HCT116 (cell line): ENCODE data around the gene ARMH3. TPM values are rescaled to one million over a fixed set of nuclear protein-coding genes. Genes with fewer than 3 reads are reported as not detected.

ENCODE experiments used
- ATAC-seq: fragments of 200-7000 bp; cut with Tn5 transposase; 2 replicates; pipeline ENCODE4 v1.9.1; 2020; ENCODE audit warnings: mild to moderate bottlenecking, moderate library complexity
- BruUV-seq: library from RNA; stranded (reverse); fragments of 400-500 nt; replicated peaks from 2 replicates; lab custom pipeline; 2021; lab: Mats Ljungman, UMichigan
- CTCF ChIA-PET: fragments of 300-600 bp; sonication (Branson Sonifier 250); formaldehyde crosslinking; loops from one replicate; lab custom pipeline; 2021; ENCODE audit warnings: antibody characterized with exemption; lab: Charles Lee
- POLR2A ChIA-PET: fragments of 300-600, 350-600 bp; sonication (Branson Sonifier 250); formaldehyde crosslinking; loops from one replicate; lab custom pipeline; 2021; ENCODE audit warnings: antibody characterized with exemption; lab: Charles Lee
- RAD21 ChIA-PET, 2 experiments: fragments of 300-600 bp; sonication (Branson Sonifier 250); formaldehyde crosslinking; loops; one replicate each; lab custom pipeline; 2023; ENCODE audit warnings: low total read pairs in 2 of 2; ENCODE audit not compliant: uncharacterized antibody in 2 of 2, unreplicated experiment in 2 of 2, low non-redundant PET in 1 of 2; lab: Charles Lee
- DNase-seq: peaks from one replicate; pipeline ENCODE4 v3.0.0-alpha.2; 2010; ENCODE audit warnings: low read depth, low spot score
- H2AFZ ChIP-seq: fragments of 200-600 bp; shearing (Covaris generic), sonication (generic); 2 replicates; pipeline ENCODE4 v1.6.1; 2017; ENCODE audit warnings: low read depth, mixed run types, mixed read lengths, antibody characterized with exemption, low read length; ENCODE audit not compliant: poor library complexity, severe bottlenecking
- H3K27ac ChIP-seq: 2 replicates; pipeline ENCODE4 v1.5.1; 2012; ENCODE audit warnings: low read depth, low read length
- H3K27me3 ChIP-seq: fragments of 200-600 bp; sonication (generic); 2 replicates; pipeline ENCODE4 v1.6.1; 2016; ENCODE audit warnings: mixed run types, low read length, mixed read lengths; ENCODE audit not compliant: insufficient read depth
- H3K36me3 ChIP-seq, 2 experiments: fragments of 200-500 bp in 1 of 2; fragments of 200-600 bp in 1 of 2; sonication (Bioruptor generic) in 1 of 2; sonication (generic) in 1 of 2; 2 replicates each; pipeline versions ENCODE4 v1.5.1 to v1.6.1; 2014 to 2016; ENCODE audit warnings: low read length in 2 of 2, inconsistent platforms in 1 of 2, mixed read lengths in 1 of 2, mixed run types in 1 of 2; ENCODE audit not compliant: insufficient read depth in 2 of 2, control insufficient read depth in 1 of 2
- H3K4me1 ChIP-seq, 2 experiments: fragments of 200-600 bp in 1 of 2; sonication (generic) in 1 of 2; 2 replicates each; pipeline versions ENCODE4 v1.5.1 to v1.6.1; 2012 to 2017; ENCODE audit warnings: low read length in 2 of 2, inconsistent platforms in 1 of 2, mild to moderate bottlenecking in 1 of 2, mixed read lengths in 1 of 2, mixed run types in 1 of 2, moderate library complexity in 1 of 2; ENCODE audit not compliant: insufficient read depth in 2 of 2, control insufficient read depth in 1 of 2
- H3K4me2 ChIP-seq: fragments of 200-600 bp; sonication (generic); 2 replicates; pipeline ENCODE4 v1.6.1; 2017; ENCODE audit warnings: mixed run types, low read length, mixed read lengths
- H3K4me3 ChIP-seq, 2 experiments: fragments of 200-600 bp in 1 of 2; sonication (generic) in 1 of 2; replicated peaks in 1 of 2; 2 replicates each; pipeline ENCODE4 v1.5.1; 2011 to 2016; ENCODE audit warnings: low read length in 2 of 2, control low read depth in 1 of 2, low read depth in 1 of 2, mild to moderate bottlenecking in 1 of 2, mixed read lengths in 1 of 2, mixed run types in 1 of 2
- H3K79me2 ChIP-seq: fragments of 200-600 bp; sonication (generic); 2 replicates; pipeline ENCODE4 v1.6.1; 2017; ENCODE audit warnings: mild to moderate bottlenecking, mixed run types, low read length, moderate library complexity, mixed read lengths; ENCODE audit not compliant: insufficient read depth
- H3K9ac ChIP-seq: fragments of 200-600 bp; sonication (generic); 2 replicates; pipeline ENCODE4 v1.6.1; 2016; ENCODE audit warnings: low read length, mixed read lengths
- H3K9me2 ChIP-seq: fragments of 200-600 bp; sonication (generic), shearing (Covaris generic); 2 replicates; pipeline ENCODE4 v1.6.1; 2017; ENCODE audit warnings: mixed run types, mild to moderate bottlenecking, moderate library complexity; ENCODE audit not compliant: insufficient read depth
- H3K9me3 ChIP-seq, 2 experiments: fragments of 200-500 bp in 1 of 2; fragments of 200-600 bp in 1 of 2; sonication (Bioruptor generic) in 1 of 2; sonication (generic) in 1 of 2; 2 replicates each; pipeline ENCODE4 v1.6.1; 2014 to 2017; ENCODE audit warnings: low read length in 2 of 2, mixed read lengths in 2 of 2, inconsistent platforms in 1 of 2, low read depth in 1 of 2, mild to moderate bottlenecking in 1 of 2, mixed run types in 1 of 2, moderate library complexity in 1 of 2; ENCODE audit not compliant: control insufficient read depth in 1 of 2, insufficient read depth in 1 of 2
- H4K20me1 ChIP-seq: fragments of 200-600 bp; sonication (generic), shearing (Covaris generic); 2 replicates; pipeline ENCODE4 v1.6.1; 2017; ENCODE audit warnings: mixed run types, mild to moderate bottlenecking, moderate library complexity; ENCODE audit not compliant: insufficient read depth
- CBX3 ChIP-seq: IDR thresholded peaks from 2 replicates; pipeline ENCODE4 v1.6.1; 2012; ENCODE audit warnings: low read depth
- EGR1 ChIP-seq: IDR thresholded peaks from 2 replicates; pipeline ENCODE4 v1.6.1; 2012; ENCODE audit warnings: low read depth
- ELF1 ChIP-seq: IDR thresholded peaks from 2 replicates; pipeline ENCODE4 v1.6.1; 2012; ENCODE audit warnings: low read depth, borderline replicate concordance
- EZH2 ChIP-seq: fragments of 200-600 bp; sonication (generic); IDR thresholded peaks from 2 replicates; pipeline ENCODE4 v1.6.1; 2017; ENCODE audit warnings: antibody characterized with exemption, mixed run types
- EZH2phosphoT487 ChIP-seq: fragments of 200-600 bp; IDR thresholded peaks from 2 replicates; pipeline ENCODE4 v1.6.1; 2018; ENCODE audit warnings: antibody characterized with exemption, borderline replicate concordance
- FOSL1 ChIP-seq: IDR thresholded peaks from 2 replicates; pipeline ENCODE4 v1.6.1; 2012; ENCODE audit warnings: low read depth
- JUND ChIP-seq: IDR thresholded peaks from 2 replicates; pipeline ENCODE4 v1.6.1; 2012
- POLR2A ChIP-seq: IDR thresholded peaks from 2 replicates; pipeline ENCODE4 v1.7.0; 2011; ENCODE audit warnings: borderline replicate concordance; ENCODE audit not compliant: insufficient read depth, insufficient read length; ENCODE audit errors: extremely low read depth
- RAD21 ChIP-seq: IDR thresholded peaks from 2 replicates; pipeline ENCODE4 v1.6.1; 2012; ENCODE audit warnings: low read depth, mild to moderate bottlenecking
- SP1 ChIP-seq: IDR thresholded peaks from 2 replicates; pipeline ENCODE4 v1.6.1; 2012; ENCODE audit warnings: low read depth
- SRF ChIP-seq: IDR thresholded peaks from 2 replicates; pipeline ENCODE4 v1.6.1; 2012; ENCODE audit warnings: low read depth
- TCF7L2 ChIP-seq: IDR thresholded peaks from 2 replicates; pipeline ENCODE4 v1.7.0; 2011; ENCODE audit warnings: borderline replicate concordance, inconsistent platforms; ENCODE audit not compliant: insufficient read depth, insufficient read length; ENCODE audit errors: extremely low read depth
- ZFX ChIP-seq: fragments of 450-650 bp; IDR thresholded peaks from 2 replicates; pipeline ENCODE4 v1.6.1; 2017
- intact Hi-C: fragments of 100-400 bp; cut with micrococcal nuclease; formaldehyde crosslinking; loops from 2 replicates; pipeline ENCODE4 v1.10.0; 2022
- total RNA-seq: library from RNA; stranded (reverse); gene quantifications from one replicate; pipeline ENCODE4 v1.2.1, GENCODE V29; 2021; ENCODE audit not compliant: unreplicated experiment
- TF ChIP-seq, protein P1 (sequence below): IDR thresholded peaks from 2 replicates; pipeline ENCODE4 v1.6.1; 2012; ENCODE audit warnings: low read depth
- TF ChIP-seq, protein P2 (sequence below), 3 experiments: fragments of 200-600 bp in 1 of 3; sonication (generic) in 1 of 3; IDR thresholded peaks in 2 of 3; conservative IDR thresholded peaks in 1 of 3; 2 replicates each; pipeline ENCODE4 v1.5.1; 2012 to 2017; ENCODE audit warnings: low read depth in 2 of 3, low read length in 2 of 3, antibody characterized with exemption in 1 of 3, borderline replicate concordance in 1 of 3, control low read depth in 1 of 3, mild to moderate bottlenecking in 1 of 3, mixed read lengths in 1 of 3, mixed run types in 1 of 3, moderate library complexity in 1 of 3; ENCODE audit not compliant: insufficient read depth in 1 of 3
- TF ChIP-seq, protein P3 (sequence below): IDR thresholded peaks from 2 replicates; pipeline ENCODE4 v1.6.1; 2011; ENCODE audit warnings: mild to moderate bottlenecking, low read length, moderate library complexity; ENCODE audit not compliant: insufficient replicate concordance; ENCODE audit errors: extremely low read depth
- TF ChIP-seq, protein P4 (sequence below): IDR thresholded peaks from 2 replicates; pipeline ENCODE4 v1.6.1; 2012

The ARMH3 gene
- total RNA-seq, 1 experiment from 2014 or later = 30.4 TPM

DNA sequence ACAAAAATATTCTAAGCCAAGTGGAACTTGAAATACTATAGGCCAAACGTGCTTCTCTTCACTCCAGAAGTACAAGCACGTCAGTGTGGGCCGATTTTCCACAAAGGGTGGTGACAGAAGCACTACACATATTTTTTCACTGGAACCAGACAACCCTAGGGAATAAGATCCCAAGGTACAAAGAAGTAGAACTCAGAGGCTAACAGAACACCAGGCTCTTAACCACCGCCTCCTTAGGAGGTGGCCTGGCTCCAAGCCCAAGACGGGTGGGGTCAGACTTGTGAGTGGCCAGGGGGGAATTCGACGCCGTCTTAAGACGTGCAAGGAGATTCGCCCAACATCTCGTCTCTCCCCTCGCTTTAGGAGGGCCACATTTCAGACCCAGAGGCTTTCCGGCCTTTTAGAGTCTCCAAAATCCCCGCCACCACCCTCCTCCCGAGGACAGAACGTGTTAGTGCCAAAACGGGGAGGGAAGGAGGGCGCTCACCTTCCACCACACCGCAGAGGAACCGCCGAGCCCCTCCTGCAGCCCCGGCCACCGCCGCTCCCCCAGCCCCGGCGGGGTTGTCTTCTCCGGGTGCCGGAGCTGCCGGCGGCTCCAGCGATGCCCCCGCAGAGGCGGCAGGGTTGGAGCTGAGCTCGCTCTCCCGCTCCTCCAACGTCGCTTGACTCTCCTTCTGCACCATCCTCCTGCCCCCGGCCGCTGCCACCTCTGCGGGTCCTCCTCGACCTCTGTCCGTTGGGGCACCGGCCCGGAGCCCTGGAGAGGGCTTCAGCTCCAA, 238.4 kb downstream of the ARMH3 start (continued):
- TF ChIP-seq ELF1 = no peak

DNA sequence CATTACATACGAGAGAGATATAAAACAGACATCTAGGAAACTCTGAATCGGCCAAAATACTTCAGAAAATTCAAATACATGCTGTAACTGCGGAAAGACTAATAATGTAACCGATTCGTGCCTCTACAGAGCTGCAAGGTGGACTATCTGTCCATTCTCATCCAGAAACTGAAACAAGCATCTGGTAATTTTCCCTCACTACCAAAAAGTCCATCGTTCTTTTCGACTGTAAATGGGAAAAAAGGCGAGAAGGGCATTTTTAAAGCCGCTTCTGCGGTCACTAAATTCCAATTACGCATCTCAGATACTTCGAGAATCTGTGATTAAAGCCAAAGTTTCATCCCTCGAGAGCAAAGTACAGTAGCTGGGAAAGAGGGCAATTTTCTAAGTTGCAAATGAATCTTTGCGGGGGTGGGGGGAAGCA, 239.0 kb downstream of the ARMH3 start:
- ChIA-PET POLR2A (no interaction called here), RAD21 (no interaction called here), CTCF (no interaction called here)
- no peaks in the 10 kb centered on the region for H3K27me3 ChIP-seq
- TF ChIP-seq CBX3 = no peak
- no peak for TF ChIP-seq TCF7L2
- TF ChIP-seq SRF = no peak
- TF ChIP-seq EZH2phosphoT487 = no peak
- TF ChIP-seq POLR2A = no peak
- no peak for TF ChIP-seq EZH2
- TF ChIP-seq, protein P1, sequence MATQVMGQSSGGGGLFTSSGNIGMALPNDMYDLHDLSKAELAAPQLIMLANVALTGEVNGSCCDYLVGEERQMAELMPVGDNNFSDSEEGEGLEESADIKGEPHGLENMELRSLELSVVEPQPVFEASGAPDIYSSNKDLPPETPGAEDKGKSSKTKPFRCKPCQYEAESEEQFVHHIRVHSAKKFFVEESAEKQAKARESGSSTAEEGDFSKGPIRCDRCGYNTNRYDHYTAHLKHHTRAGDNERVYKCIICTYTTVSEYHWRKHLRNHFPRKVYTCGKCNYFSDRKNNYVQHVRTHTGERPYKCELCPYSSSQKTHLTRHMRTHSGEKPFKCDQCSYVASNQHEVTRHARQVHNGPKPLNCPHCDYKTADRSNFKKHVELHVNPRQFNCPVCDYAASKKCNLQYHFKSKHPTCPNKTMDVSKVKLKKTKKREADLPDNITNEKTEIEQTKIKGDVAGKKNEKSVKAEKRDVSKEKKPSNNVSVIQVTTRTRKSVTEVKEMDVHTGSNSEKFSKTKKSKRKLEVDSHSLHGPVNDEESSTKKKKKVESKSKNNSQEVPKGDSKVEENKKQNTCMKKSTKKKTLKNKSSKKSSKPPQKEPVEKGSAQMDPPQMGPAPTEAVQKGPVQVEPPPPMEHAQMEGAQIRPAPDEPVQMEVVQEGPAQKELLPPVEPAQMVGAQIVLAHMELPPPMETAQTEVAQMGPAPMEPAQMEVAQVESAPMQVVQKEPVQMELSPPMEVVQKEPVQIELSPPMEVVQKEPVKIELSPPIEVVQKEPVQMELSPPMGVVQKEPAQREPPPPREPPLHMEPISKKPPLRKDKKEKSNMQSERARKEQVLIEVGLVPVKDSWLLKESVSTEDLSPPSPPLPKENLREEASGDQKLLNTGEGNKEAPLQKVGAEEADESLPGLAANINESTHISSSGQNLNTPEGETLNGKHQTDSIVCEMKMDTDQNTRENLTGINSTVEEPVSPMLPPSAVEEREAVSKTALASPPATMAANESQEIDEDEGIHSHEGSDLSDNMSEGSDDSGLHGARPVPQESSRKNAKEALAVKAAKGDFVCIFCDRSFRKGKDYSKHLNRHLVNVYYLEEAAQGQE = no peak
- no peak for TF ChIP-seq JUND
- TF ChIP-seq, protein P2, sequence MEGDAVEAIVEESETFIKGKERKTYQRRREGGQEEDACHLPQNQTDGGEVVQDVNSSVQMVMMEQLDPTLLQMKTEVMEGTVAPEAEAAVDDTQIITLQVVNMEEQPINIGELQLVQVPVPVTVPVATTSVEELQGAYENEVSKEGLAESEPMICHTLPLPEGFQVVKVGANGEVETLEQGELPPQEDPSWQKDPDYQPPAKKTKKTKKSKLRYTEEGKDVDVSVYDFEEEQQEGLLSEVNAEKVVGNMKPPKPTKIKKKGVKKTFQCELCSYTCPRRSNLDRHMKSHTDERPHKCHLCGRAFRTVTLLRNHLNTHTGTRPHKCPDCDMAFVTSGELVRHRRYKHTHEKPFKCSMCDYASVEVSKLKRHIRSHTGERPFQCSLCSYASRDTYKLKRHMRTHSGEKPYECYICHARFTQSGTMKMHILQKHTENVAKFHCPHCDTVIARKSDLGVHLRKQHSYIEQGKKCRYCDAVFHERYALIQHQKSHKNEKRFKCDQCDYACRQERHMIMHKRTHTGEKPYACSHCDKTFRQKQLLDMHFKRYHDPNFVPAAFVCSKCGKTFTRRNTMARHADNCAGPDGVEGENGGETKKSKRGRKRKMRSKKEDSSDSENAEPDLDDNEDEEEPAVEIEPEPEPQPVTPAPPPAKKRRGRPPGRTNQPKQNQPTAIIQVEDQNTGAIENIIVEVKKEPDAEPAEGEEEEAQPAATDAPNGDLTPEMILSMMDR (IDR thresholded peaks at IDR 0.05 in 2 of 3, conservative IDR thresholded peaks at IDR 0.05 in 1 of 3; ENCODE audit: borderline replicate concordance in 1 of 3, insufficient read depth in 1 of 3, low read depth in 2 of 3, low read length in 2 of 3) = no peak
- TF ChIP-seq, protein P3, sequence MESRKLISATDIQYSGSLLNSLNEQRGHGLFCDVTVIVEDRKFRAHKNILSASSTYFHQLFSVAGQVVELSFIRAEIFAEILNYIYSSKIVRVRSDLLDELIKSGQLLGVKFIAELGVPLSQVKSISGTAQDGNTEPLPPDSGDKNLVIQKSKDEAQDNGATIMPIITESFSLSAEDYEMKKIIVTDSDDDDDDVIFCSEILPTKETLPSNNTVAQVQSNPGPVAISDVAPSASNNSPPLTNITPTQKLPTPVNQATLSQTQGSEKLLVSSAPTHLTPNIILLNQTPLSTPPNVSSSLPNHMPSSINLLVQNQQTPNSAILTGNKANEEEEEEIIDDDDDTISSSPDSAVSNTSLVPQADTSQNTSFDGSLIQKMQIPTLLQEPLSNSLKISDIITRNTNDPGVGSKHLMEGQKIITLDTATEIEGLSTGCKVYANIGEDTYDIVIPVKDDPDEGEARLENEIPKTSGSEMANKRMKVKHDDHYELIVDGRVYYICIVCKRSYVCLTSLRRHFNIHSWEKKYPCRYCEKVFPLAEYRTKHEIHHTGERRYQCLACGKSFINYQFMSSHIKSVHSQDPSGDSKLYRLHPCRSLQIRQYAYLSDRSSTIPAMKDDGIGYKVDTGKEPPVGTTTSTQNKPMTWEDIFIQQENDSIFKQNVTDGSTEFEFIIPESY = no peak
- no peak for TF ChIP-seq ELF1
- TF ChIP-seq EGR1 = no peak
- TF ChIP-seq RAD21 = no peak
- TF ChIP-seq ZFX = no peak
- TF ChIP-seq FOSL1 = no peak
- no peak for TF ChIP-seq SP1
- TF ChIP-seq, protein P4, sequence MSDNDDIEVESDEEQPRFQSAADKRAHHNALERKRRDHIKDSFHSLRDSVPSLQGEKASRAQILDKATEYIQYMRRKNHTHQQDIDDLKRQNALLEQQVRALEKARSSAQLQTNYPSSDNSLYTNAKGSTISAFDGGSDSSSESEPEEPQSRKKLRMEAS = no peak
- peaks cover 16 to 17% of the 10 kb centered on the region in 2 experiments; a peak in 3 of 4 replicates for H3K36me3 ChIP-seq
- peak overlapping the region; percentile 87 to 96 for H3K4me3 ChIP-seq
- peak overlapping the region; percentile 87 for H3K4me2 ChIP-seq
- peak overlapping the region; percentile 81 for H3K27ac ChIP-seq
- H3K9me3 ChIP-seq = no peaks in the 10 kb centered on the region
- H2AFZ ChIP-seq = no peak overlapping the region
- peaks cover 78% of the 10 kb centered on the region for H3K79me2 ChIP-seq
- no peaks in the 10 kb centered on the region for H3K9me2 ChIP-seq
- H4K20me1 ChIP-seq = peaks cover 26% of the 10 kb centered on the region; the same call in 1 of the 2 replicates
- peak overlapping the region; percentile 97 for H3K9ac ChIP-seq
- ATAC-seq = no peak
- peaks cover 18 to 31% of the 10 kb centered on the region in 2 experiments for H3K4me1 ChIP-seq
- BruUV-seq = no TSS peak
- no peak for DNase-seq
- intact Hi-C loops = loop anchor here (5.0 kb wide), 1 partner anchor 35 kb away; the partner anchor contains the start of gene NPM3
